ENCODE results near the gene TMEM94. TPM values are rescaled to one million over a fixed set of nuclear protein-coding genes. Genes with fewer than 3 reads are reported as not detected.

Gene TMEM94
- total and polyA plus RNA-seq, 2 of the 13 experiments (the other 11 are each of a cell fraction or from before 2014, with no cell fraction given) = 32.6 to 134 TPM

GRCh38 chr17:75521290-75521689, 64.9 kb downstream of the TMEM94 start:
- Histone ChIP-seq H4K20me1 (ENCODE audit: insufficient read depth, low read length) (0 out of 2 replicates have a peak, but pooled peaks cover 4% of the 10 kb centered on the region), H3K9me3 (ENCODE audit: low read length) (no peaks in the 10 kb centered on the region), H3K27me3 (ENCODE audit: control insufficient read depth in 1 of 2, insufficient read depth in 2 of 2, low read length in 2 of 2) (no peaks in the 10 kb centered on the region), H2AFZ (ENCODE audit: low read length) (no peak overlapping the region), H3K36me3 (replicated peaks in 1 of 2; ENCODE audit: control insufficient read depth in 1 of 2, insufficient read depth in 2 of 2, low read length in 2 of 2) (peaks cover 7 to 31% of the 10 kb centered on the region in 2 experiments; a peak in 4 of 5 replicates), H3K9ac (ENCODE audit: insufficient read depth, low read depth, low read length) (no peak overlapping the region), H3K79me2 (ENCODE audit: insufficient read depth, low read length) (peaks cover 8% of the 10 kb centered on the region), H3K4me1 (ENCODE audit: insufficient read depth, low read length) (peaks cover 26% of the 10 kb centered on the region), H3K4me3 (replicated peaks in 1 of 3; ENCODE audit: insufficient read depth in 1 of 3, low read depth in 2 of 3, low read length in 3 of 3) (no peak overlapping the region), H3K27ac (ENCODE audit: extremely low read length, insufficient read depth, low read length) (no peak overlapping the region), H3K4me2 (ENCODE audit: low read depth, low read length) (no peak overlapping the region)
- POLR2A ChIA-PET = interaction anchor here (0.6 to 1.5 kb wide), 2 partner anchors 36 to 58 kb away, joined by 3 read pairs; no protein-coding TSS in a partner anchor
- ATAC-seq (no peak), DNase-seq (ENCODE audit: low spot score) (no peak), FAIRE-seq (no peak)
- no TSS peak for BruUV-seq (replicated peaks)
- in situ Hi-C loops (cut with HindIII; ENCODE audit: extremely low pct_ligation_motif_present, low pct_unique_long_range_greater_than_20kb) = no loop called here
- CTCF ChIA-PET (ENCODE audit: low intra/inter-chr PET ratio, low total read pairs) = no interaction called here
- intact Hi-C loops (cut with micrococcal nuclease; ENCODE audit: unreplicated experiment) = no loop called here
- 0 out of 2 replicates have a peak, but pooled peaks have one; percentile 3 for TF ChIP-seq ZNF687 (CRISPR knock-in tag; IDR thresholded peaks at IDR 0.05)
- TF ChIP-seq ZNF510 (CRISPR knock-in tag; IDR thresholded peaks at IDR 0.05; ENCODE audit: low read depth) = no peak
- no peak for TF ChIP-seq ARNT2 (CRISPR knock-in tag; IDR thresholded peaks at IDR 0.05; ENCODE audit: low read depth)
- TF ChIP-seq ZNF792 (CRISPR knock-in tag; IDR thresholded peaks at IDR 0.05) = no peak
- TF ChIP-seq HBP1 (CRISPR knock-in tag; IDR thresholded peaks at IDR 0.05; ENCODE audit: low read depth) = no peak
- no peak for TF ChIP-seq ZSCAN12 (CRISPR knock-in tag; IDR thresholded peaks at IDR 0.05)
- no peak for TF ChIP-seq IRF9 (CRISPR knock-in tag; IDR thresholded peaks at IDR 0.05; ENCODE audit: borderline replicate concordance)
- 95% methylated on average over 8 of the region's 8 CpGs for WGBS (ENCODE audit: low lambda C conversion rate)

Measured in HepG2 (cell line).